HEK293 (cell line): Measurements from ENCODE around the gene SPACA4.

Experiments used
- BCL11A ChIP-seq: fragments of 450-650 bp; formaldehyde crosslinking; IDR thresholded peaks from 2 replicates; pipeline ENCODE4 v1.5.1; 2016; ENCODE audit warnings: low read depth, missing biosample characterization, missing genetic modification characterization
- GLI4 ChIP-seq: fragments of 450-650 bp; formaldehyde crosslinking; IDR thresholded peaks from 2 replicates; pipeline ENCODE4 v1.5.1; 2016; ENCODE audit warnings: missing biosample characterization, missing genetic modification characterization
- IKZF3 ChIP-seq: fragments of 450-650 bp; IDR thresholded peaks from 2 replicates; pipeline ENCODE4 v1.5.0; 2018; ENCODE audit warnings: missing biosample characterization, mild to moderate bottlenecking, missing genetic modification characterization, moderate library complexity
- KLF1 ChIP-seq: fragments of 450-650 bp; formaldehyde crosslinking; IDR thresholded peaks from 2 replicates; pipeline ENCODE4 v1.5.1; 2016; ENCODE audit warnings: missing biosample characterization, missing genetic modification characterization
- PRDM1 ChIP-seq: fragments of 450-650 bp; formaldehyde crosslinking; IDR thresholded peaks from 2 replicates; pipeline ENCODE4; 2016; ENCODE audit warnings: missing biosample characterization, missing genetic modification characterization
- SCRT2 ChIP-seq: fragments of 450-650 bp; formaldehyde crosslinking; IDR thresholded peaks from 2 replicates; pipeline ENCODE4 v1.5.1; 2016; ENCODE audit warnings: missing biosample characterization, missing genetic modification characterization
- SP3 ChIP-seq: fragments of 450-650 bp; formaldehyde crosslinking; IDR thresholded peaks from 2 replicates; pipeline ENCODE4 v1.5.1; 2016; ENCODE audit warnings: missing biosample characterization, missing genetic modification characterization
- ZFHX2 ChIP-seq: fragments of 450-650 bp; formaldehyde crosslinking; conservative IDR thresholded peaks from 2 replicates; pipeline ENCODE4 v1.5.1; 2016; ENCODE audit warnings: missing biosample characterization, missing genetic modification characterization
- ZNF10 ChIP-seq: fragments of 450-650 bp; formaldehyde crosslinking; IDR thresholded peaks from 2 replicates; pipeline ENCODE4 v1.5.1; 2017; ENCODE audit warnings: missing biosample characterization, missing genetic modification characterization
- ZNF114 ChIP-seq: fragments of 450-650 bp; formaldehyde crosslinking; IDR thresholded peaks from 2 replicates; pipeline ENCODE4 v1.5.0; 2017; ENCODE audit warnings: missing biosample characterization, missing genetic modification characterization
- ZNF132 ChIP-seq: fragments of 450-650 bp; formaldehyde crosslinking; IDR thresholded peaks from 2 replicates; pipeline ENCODE4 v1.5.1; 2017; ENCODE audit warnings: missing biosample characterization, missing genetic modification characterization, borderline replicate concordance
- ZNF174 ChIP-seq: fragments of 450-650 bp; formaldehyde crosslinking; IDR thresholded peaks from 2 replicates; pipeline ENCODE4 v1.5.0; 2017; ENCODE audit warnings: missing biosample characterization, mild to moderate bottlenecking, missing genetic modification characterization
- ZNF214 ChIP-seq: fragments of 450-650 bp; formaldehyde crosslinking; IDR thresholded peaks from 2 replicates; pipeline ENCODE4 v1.5.1; 2017; ENCODE audit warnings: missing biosample characterization, mild to moderate bottlenecking, missing genetic modification characterization, borderline replicate concordance
- ZNF24 ChIP-seq: fragments of 450-650 bp; formaldehyde crosslinking; IDR thresholded peaks from 2 replicates; pipeline ENCODE4 v1.5.1; 2016; ENCODE audit warnings: missing biosample characterization, missing genetic modification characterization
- ZNF302 ChIP-seq: fragments of 450-650 bp; formaldehyde crosslinking; IDR thresholded peaks from 2 replicates; pipeline ENCODE4 v1.5.1; 2016; ENCODE audit warnings: missing biosample characterization, missing genetic modification characterization, low read depth
- ZNF610 ChIP-seq: fragments of 450-650 bp; formaldehyde crosslinking; IDR thresholded peaks from 2 replicates; pipeline ENCODE4 v1.5.1; 2016; ENCODE audit warnings: missing biosample characterization, missing genetic modification characterization, borderline replicate concordance
- ZNF670 ChIP-seq: fragments of 450-650 bp; formaldehyde crosslinking; IDR thresholded peaks from 2 replicates; pipeline ENCODE4 v1.5.1; 2016; ENCODE audit warnings: missing biosample characterization, missing genetic modification characterization, low read depth
- ZSCAN23 ChIP-seq: fragments of 450-650 bp; formaldehyde crosslinking; IDR thresholded peaks from 2 replicates; pipeline ENCODE4 v1.5.1; 2016; ENCODE audit warnings: missing biosample characterization, missing genetic modification characterization
- TF ChIP-seq, protein P1 (sequence below): fragments of 450-650 bp; formaldehyde crosslinking; optimal IDR thresholded peaks from 2 replicates; pipeline ENCODE3; 2016; ENCODE audit warnings: missing biosample characterization, mild to moderate bottlenecking, missing genetic modification characterization
- TF ChIP-seq, protein P2 (sequence below): fragments of 450-650 bp; formaldehyde crosslinking; IDR thresholded peaks from 2 replicates; pipeline ENCODE4 v1.5.1; 2016; ENCODE audit warnings: missing biosample characterization, missing genetic modification characterization
- TF ChIP-seq, protein P3 (sequence below): IDR thresholded peaks from 2 replicates; pipeline ENCODE4 v1.6.1; 2011; ENCODE audit warnings: mild to moderate bottlenecking, low read depth, low read length, borderline replicate concordance
- TF ChIP-seq, protein P4 (sequence below): fragments of 450-650 bp; formaldehyde crosslinking; IDR thresholded peaks from 2 replicates; pipeline ENCODE4 v1.5.1; 2016; ENCODE audit warnings: missing biosample characterization, missing genetic modification characterization, low read depth
- TF ChIP-seq, protein P5 (sequence below): fragments of 450-650 bp; formaldehyde crosslinking; IDR thresholded peaks from 2 replicates; pipeline ENCODE4 v1.5.1; 2016; ENCODE audit warnings: missing biosample characterization, missing genetic modification characterization
- TF ChIP-seq, protein P6 (sequence below): fragments of 450-650 bp; formaldehyde crosslinking; IDR thresholded peaks from 2 replicates; pipeline ENCODE4 v1.5.1; 2016; ENCODE audit warnings: missing biosample characterization, missing genetic modification characterization
- TF ChIP-seq, protein P7 (sequence below): fragments of 450-650 bp; formaldehyde crosslinking; IDR thresholded peaks from 2 replicates; pipeline ENCODE4 v1.5.1; 2016; ENCODE audit warnings: missing biosample characterization, missing genetic modification characterization
- TF ChIP-seq, protein P8 (sequence below): fragments of 450-650 bp; formaldehyde crosslinking; IDR thresholded peaks from 2 replicates; pipeline ENCODE4 v1.5.1; 2016; ENCODE audit warnings: missing biosample characterization, missing genetic modification characterization

Gene SPACA4

DNA sequence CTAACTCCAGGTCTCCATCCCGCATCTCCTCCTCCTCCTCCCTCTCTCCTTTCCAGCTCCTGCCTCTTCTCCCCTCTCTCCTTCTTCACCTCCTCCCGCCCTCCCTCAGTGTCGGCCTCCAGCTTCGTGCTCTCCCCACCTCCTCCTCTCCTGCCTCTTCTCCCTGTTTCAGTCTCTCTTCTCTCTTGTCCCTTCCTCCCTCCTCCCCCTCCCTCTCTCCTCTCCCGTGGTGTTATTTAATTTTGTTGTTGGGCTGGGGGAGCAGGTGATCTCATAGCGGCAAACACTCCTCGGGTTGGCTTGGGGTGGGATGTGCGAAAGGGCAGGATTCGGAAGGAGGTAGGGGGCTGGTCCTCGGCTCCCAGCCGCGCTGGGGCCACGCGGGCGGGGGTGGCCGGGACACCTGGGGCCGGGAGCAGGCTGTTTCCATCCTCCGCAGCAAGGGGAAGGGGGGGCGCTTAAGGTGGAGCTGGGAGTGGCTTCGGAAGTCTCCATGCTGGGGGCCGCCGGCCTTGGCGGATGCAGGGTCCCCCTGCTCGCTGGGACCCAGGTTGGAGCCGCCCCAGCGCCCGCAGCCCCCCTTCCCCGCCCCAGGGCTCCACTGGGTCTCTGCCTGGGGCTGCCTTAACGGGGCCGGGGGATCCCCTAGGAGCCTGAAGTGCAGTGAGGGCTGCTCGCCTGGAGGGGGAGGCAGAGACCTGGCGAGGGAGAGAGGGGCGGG lies 39.6 kb downstream of the SPACA4 start, which contains the start of gene CA11 (continued):
- TF ChIP-seq ZSCAN23 (tag by site-specific recombination) (peak; percentile 48; the same call in 1 of the 2 replicates), PRDM1 (peak; percentile 95), ZNF302 (tag by site-specific recombination) (no peak), KLF1 (peak; percentile 55; the same call in 1 of the 2 replicates), IKZF3 (peak; percentile 55; the same call in 1 of the 2 replicates), ZNF174 (tag by site-specific recombination) (no peak), GLI4 (tag by site-specific recombination) (peak; percentile 5; the same call in 1 of the 2 replicates), ZNF24 (tag by site-specific recombination) (no peak), ZNF114 (tag by site-specific recombination) (no peak), BCL11A (tag by site-specific recombination) (no peak), ZNF214 (tag by site-specific recombination) (no peak), ZNF10 (tag by site-specific recombination) (peak; percentile 7; the same call in 1 of the 2 replicates), ZNF670 (tag by site-specific recombination) (no peak), ZNF132 (no peak), SP3 (peak; percentile 74), ZFHX2 (tag by site-specific recombination) (peak; percentile 97), SCRT2 (tag by site-specific recombination) (no peak), ZNF610 (tag by site-specific recombination) (peak; percentile 24; the same call in 1 of the 2 replicates)
- TF ChIP-seq, protein P1, sequence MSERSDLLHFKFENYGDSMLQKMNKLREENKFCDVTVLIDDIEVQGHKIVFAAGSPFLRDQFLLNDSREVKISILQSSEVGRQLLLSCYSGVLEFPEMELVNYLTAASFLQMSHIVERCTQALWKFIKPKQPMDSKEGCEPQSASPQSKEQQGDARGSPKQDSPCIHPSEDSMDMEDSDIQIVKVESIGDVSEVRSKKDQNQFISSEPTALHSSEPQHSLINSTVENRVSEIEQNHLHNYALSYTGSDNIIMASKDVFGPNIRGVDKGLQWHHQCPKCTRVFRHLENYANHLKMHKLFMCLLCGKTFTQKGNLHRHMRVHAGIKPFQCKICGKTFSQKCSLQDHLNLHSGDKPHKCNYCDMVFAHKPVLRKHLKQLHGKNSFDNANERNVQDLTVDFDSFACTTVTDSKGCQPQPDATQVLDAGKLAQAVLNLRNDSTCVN, result peak; percentile 23
- TF ChIP-seq, protein P2, sequence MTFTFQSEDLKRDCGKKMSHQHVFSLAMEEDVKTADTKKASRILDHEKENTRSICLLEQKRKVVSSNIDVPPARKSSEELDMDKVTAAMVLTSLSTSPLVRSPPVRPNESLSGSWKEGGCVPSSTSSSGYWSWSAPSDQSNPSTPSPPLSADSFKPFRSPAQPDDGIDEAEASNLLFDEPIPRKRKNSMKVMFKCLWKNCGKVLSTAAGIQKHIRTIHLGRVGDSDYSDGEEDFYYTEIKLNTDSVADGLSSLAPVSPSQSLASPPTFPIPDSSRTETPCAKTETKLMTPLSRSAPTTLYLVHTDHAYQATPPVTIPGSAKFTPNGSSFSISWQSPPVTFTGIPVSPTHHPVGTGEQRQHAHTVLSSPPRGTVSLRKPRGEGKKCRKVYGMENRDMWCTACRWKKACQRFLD, result no peak
- TF ChIP-seq, protein P3, sequence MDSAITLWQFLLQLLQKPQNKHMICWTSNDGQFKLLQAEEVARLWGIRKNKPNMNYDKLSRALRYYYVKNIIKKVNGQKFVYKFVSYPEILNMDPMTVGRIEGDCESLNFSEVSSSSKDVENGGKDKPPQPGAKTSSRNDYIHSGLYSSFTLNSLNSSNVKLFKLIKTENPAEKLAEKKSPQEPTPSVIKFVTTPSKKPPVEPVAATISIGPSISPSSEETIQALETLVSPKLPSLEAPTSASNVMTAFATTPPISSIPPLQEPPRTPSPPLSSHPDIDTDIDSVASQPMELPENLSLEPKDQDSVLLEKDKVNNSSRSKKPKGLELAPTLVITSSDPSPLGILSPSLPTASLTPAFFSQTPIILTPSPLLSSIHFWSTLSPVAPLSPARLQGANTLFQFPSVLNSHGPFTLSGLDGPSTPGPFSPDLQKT, result no peak
- TF ChIP-seq, protein P4, sequence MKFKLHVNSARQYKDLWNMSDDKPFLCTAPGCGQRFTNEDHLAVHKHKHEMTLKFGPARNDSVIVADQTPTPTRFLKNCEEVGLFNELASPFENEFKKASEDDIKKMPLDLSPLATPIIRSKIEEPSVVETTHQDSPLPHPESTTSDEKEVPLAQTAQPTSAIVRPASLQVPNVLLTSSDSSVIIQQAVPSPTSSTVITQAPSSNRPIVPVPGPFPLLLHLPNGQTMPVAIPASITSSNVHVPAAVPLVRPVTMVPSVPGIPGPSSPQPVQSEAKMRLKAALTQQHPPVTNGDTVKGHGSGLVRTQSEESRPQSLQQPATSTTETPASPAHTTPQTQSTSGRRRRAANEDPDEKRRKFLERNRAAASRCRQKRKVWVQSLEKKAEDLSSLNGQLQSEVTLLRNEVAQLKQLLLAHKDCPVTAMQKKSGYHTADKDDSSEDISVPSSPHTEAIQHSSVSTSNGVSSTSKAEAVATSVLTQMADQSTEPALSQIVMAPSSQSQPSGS (tag by site-specific recombination), result no peak
- TF ChIP-seq, protein P5, sequence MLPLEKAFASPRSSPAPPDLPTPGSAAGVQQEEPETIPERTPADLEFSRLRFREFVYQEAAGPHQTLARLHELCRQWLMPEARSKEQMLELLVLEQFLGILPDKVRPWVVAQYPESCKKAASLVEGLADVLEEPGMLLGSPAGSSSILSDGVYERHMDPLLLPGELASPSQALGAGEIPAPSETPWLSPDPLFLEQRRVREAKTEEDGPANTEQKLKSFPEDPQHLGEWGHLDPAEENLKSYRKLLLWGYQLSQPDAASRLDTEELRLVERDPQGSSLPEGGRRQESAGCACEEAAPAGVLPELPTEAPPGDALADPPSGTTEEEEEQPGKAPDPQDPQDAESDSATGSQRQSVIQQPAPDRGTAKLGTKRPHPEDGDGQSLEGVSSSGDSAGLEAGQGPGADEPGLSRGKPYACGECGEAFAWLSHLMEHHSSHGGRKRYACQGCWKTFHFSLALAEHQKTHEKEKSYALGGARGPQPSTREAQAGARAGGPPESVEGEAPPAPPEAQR, result 0 out of 2 replicates have a peak, but pooled peaks have one; percentile 13
- TF ChIP-seq, protein P6, sequence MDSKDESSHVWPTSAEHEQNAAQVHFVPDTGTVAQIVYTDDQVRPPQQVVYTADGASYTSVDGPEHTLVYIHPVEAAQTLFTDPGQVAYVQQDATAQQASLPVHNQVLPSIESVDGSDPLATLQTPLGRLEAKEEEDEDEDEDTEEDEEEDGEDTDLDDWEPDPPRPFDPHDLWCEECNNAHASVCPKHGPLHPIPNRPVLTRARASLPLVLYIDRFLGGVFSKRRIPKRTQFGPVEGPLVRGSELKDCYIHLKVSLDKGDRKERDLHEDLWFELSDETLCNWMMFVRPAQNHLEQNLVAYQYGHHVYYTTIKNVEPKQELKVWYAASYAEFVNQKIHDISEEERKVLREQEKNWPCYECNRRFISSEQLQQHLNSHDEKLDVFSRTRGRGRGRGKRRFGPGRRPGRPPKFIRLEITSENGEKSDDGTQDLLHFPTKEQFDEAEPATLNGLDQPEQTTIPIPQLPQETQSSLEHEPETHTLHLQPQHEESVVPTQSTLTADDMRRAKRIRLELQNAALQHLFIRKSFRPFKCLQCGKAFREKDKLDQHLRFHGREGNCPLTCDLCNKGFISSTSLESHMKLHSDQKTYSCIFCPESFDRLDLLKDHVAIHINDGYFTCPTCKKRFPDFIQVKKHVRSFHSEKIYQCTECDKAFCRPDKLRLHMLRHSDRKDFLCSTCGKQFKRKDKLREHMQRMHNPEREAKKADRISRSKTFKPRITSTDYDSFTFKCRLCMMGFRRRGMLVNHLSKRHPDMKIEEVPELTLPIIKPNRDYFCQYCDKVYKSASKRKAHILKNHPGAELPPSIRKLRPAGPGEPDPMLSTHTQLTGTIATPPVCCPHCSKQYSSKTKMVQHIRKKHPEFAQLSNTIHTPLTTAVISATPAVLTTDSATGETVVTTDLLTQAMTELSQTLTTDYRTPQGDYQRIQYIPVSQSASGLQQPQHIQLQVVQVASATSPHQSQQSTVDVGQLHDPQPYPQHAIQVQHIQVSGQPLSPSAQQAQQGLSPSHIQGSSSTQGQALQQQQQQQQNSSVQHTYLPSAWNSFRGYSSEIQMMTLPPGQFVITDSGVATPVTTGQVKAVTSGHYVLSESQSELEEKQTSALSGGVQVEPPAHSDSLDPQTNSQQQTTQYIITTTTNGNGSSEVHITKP (tag by site-specific recombination), result peak; percentile 98
- TF ChIP-seq, protein P7, sequence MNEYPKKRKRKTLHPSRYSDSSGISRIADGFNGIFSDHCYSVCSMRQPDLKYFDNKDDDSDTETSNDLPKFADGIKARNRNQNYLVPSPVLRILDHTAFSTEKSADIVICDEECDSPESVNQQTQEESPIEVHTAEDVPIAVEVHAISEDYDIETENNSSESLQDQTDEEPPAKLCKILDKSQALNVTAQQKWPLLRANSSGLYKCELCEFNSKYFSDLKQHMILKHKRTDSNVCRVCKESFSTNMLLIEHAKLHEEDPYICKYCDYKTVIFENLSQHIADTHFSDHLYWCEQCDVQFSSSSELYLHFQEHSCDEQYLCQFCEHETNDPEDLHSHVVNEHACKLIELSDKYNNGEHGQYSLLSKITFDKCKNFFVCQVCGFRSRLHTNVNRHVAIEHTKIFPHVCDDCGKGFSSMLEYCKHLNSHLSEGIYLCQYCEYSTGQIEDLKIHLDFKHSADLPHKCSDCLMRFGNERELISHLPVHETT (tag by site-specific recombination), result no peak; the same call in 1 of the 2 replicates
- TF ChIP-seq, protein P8, sequence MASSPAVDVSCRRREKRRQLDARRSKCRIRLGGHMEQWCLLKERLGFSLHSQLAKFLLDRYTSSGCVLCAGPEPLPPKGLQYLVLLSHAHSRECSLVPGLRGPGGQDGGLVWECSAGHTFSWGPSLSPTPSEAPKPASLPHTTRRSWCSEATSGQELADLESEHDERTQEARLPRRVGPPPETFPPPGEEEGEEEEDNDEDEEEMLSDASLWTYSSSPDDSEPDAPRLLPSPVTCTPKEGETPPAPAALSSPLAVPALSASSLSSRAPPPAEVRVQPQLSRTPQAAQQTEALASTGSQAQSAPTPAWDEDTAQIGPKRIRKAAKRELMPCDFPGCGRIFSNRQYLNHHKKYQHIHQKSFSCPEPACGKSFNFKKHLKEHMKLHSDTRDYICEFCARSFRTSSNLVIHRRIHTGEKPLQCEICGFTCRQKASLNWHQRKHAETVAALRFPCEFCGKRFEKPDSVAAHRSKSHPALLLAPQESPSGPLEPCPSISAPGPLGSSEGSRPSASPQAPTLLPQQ (tag by site-specific recombination), result peak; percentile 76
